DND-41 (cell line): ENCODE results near the gene CACNB3.

Source experiments
- CTCF ChIP-seq: IDR thresholded peaks from 2 replicates; pipeline ENCODE4 v1.5.1; 2012; ENCODE audit warnings: borderline replicate concordance, low read length, moderate library complexity, mild to moderate bottlenecking; ENCODE audit not compliant: poor library complexity, severe bottlenecking; ENCODE audit errors: extremely low read depth
- EZH2 ChIP-seq: IDR thresholded peaks from 3 replicates; pipeline ENCODE4 v1.6.1; 2012; ENCODE audit warnings: borderline replicate concordance, low read depth, mild to moderate bottlenecking, moderate library complexity, low read length, inconsistent platforms; ENCODE audit not compliant: severe bottlenecking

- TF ChIP-seq CTCF: no peak
- TF ChIP-seq EZH2: no peak
Measured at GRCh38 chr12:48796976-48797375, 21.3 kb upstream of the CACNB3 start.
